H9 (cell line): ENCODE results near the gene MMD. TPM values are rescaled to one million over a fixed set of nuclear protein-coding genes. Genes with fewer than 3 reads are reported as not detected.

Source experiments
- DNase-seq: peaks from one replicate; pipeline ENCODE4 v3.0.0-alpha.2; 2017
- H2AFZ ChIP-seq: one replicate; pipeline ENCODE4 v1.6.1; 2013; ENCODE audit warnings: mild to moderate bottlenecking, low read length, control low read depth, moderate library complexity
- H2AK5ac ChIP-seq: 2 replicates; pipeline ENCODE4 v1.6.1; 2013; ENCODE audit warnings: low read length, control low read depth, mixed read lengths; ENCODE audit not compliant: insufficient read length
- H2BK120ac ChIP-seq: one replicate; pipeline ENCODE4 v1.6.1; 2013; ENCODE audit warnings: low read depth, mild to moderate bottlenecking, low read length, control low read depth, inconsistent platforms; ENCODE audit not compliant: poor library complexity, severe bottlenecking
- H2BK12ac ChIP-seq: 2 replicates; pipeline ENCODE4 v1.6.1; 2013; ENCODE audit warnings: low read length, control low read depth, mixed read lengths, low read depth; ENCODE audit not compliant: insufficient read length
- H2BK15ac ChIP-seq: 2 replicates; pipeline ENCODE4 v1.6.1; 2013; ENCODE audit warnings: low read depth, low read length, control low read depth
- H2BK20ac ChIP-seq: one replicate; pipeline ENCODE4 v1.6.1; 2013; ENCODE audit warnings: low read depth, mild to moderate bottlenecking, low read length, control low read depth, inconsistent platforms; ENCODE audit not compliant: poor library complexity, severe bottlenecking
- H2BK5ac ChIP-seq: 2 replicates; pipeline ENCODE4 v1.6.1; 2013; ENCODE audit warnings: low read length, control low read depth, mixed read lengths; ENCODE audit not compliant: insufficient read length
- H3K14ac ChIP-seq: 2 replicates; pipeline ENCODE4 v1.6.1; 2013; ENCODE audit warnings: low read length, control low read depth; ENCODE audit not compliant: insufficient read depth
- H3K18ac ChIP-seq: 2 replicates; pipeline ENCODE4 v1.6.1; 2013; ENCODE audit warnings: low read depth, mild to moderate bottlenecking, mixed read lengths, low read length, control low read depth; ENCODE audit not compliant: insufficient read length
- H3K23ac ChIP-seq: 2 replicates; pipeline ENCODE4 v1.6.1; 2013; ENCODE audit warnings: low read length, control low read depth, mixed read lengths, low read depth; ENCODE audit not compliant: insufficient read length
- H3K23me2 ChIP-seq: 2 replicates; pipeline ENCODE4 v1.6.1; 2013; ENCODE audit warnings: low read depth, mild to moderate bottlenecking, mixed read lengths, low read length, control low read depth; ENCODE audit not compliant: insufficient read length, poor library complexity, severe bottlenecking
- H3K27ac ChIP-seq: 2 replicates; pipeline ENCODE4 v1.5.1; 2013; ENCODE audit warnings: low read length, control low read depth, mixed read lengths, low read depth; ENCODE audit not compliant: insufficient read length
- H3K27me3 ChIP-seq: 2 replicates; pipeline ENCODE4 v1.6.1; 2013; ENCODE audit warnings: low read length, control low read depth, inconsistent platforms; ENCODE audit not compliant: insufficient read depth
- H3K4ac ChIP-seq: 2 replicates; pipeline ENCODE4 v1.6.1; 2013; ENCODE audit warnings: low read depth, mild to moderate bottlenecking, control low read depth, inconsistent platforms, low read length, moderate library complexity
- H3K4me1 ChIP-seq: 2 replicates; pipeline ENCODE4 v1.6.1; 2013; ENCODE audit warnings: low read length, control low read depth, inconsistent platforms; ENCODE audit not compliant: insufficient read depth
- H3K4me2 ChIP-seq: 2 replicates; pipeline ENCODE4 v1.6.1; 2013; ENCODE audit warnings: low read length, control low read depth, mixed read lengths; ENCODE audit not compliant: insufficient read length, insufficient read depth
- H3K56ac ChIP-seq: 2 replicates; pipeline ENCODE4 v1.6.1; 2013; ENCODE audit warnings: low read depth, mild to moderate bottlenecking, mixed read lengths, low read length, control low read depth; ENCODE audit not compliant: insufficient read length
- H3K79me1 ChIP-seq: 2 replicates; pipeline ENCODE4 v1.6.1; 2013; ENCODE audit warnings: low read depth, mild to moderate bottlenecking, moderate library complexity, low read length, control low read depth, inconsistent platforms; ENCODE audit not compliant: insufficient read depth, poor library complexity, severe bottlenecking
- H3K79me2 ChIP-seq: 2 replicates; pipeline ENCODE4 v1.6.1; 2013; ENCODE audit warnings: low read length, control low read depth, inconsistent platforms; ENCODE audit not compliant: insufficient read depth
- H3K9ac ChIP-seq: 2 replicates; pipeline ENCODE4 v1.6.1; 2013; ENCODE audit warnings: low read length, control low read depth, mixed read lengths; ENCODE audit not compliant: insufficient read length; ENCODE audit errors: extremely low read depth
- H3K9me3 ChIP-seq: one replicate; pipeline ENCODE4 v1.6.1; 2013; ENCODE audit warnings: low read depth, low read length, inconsistent platforms; ENCODE audit not compliant: control insufficient read depth
- H3T11ph ChIP-seq: one replicate; pipeline ENCODE4 v1.6.1; 2013; ENCODE audit warnings: mild to moderate bottlenecking, low read length, control low read depth, inconsistent platforms
- H4K20me1 ChIP-seq: one replicate; pipeline ENCODE4 v1.6.1; 2013; ENCODE audit not compliant: control insufficient read depth, insufficient read length, insufficient read depth
- H4K5ac ChIP-seq: 2 replicates; pipeline ENCODE4 v1.6.1; 2013; ENCODE audit warnings: low read depth, mild to moderate bottlenecking, mixed read lengths, low read length, control low read depth; ENCODE audit not compliant: insufficient read length
- H4K8ac ChIP-seq: replicated peaks from 2 replicates; pipeline ENCODE4 v1.6.1; 2013; ENCODE audit warnings: low read length, control low read depth, mixed read lengths, low read depth; ENCODE audit not compliant: insufficient read length
- H4K91ac ChIP-seq: 2 replicates; pipeline ENCODE4 v1.6.1; 2013; ENCODE audit warnings: low read depth, mild to moderate bottlenecking, moderate library complexity, mixed read lengths, low read length, control low read depth; ENCODE audit not compliant: insufficient read length
- H3K27ac Mint-ChIP-seq, 3 experiments: 2 replicates in 2 of 3; 3 replicates in 1 of 3; pipeline ENCODE4 v1.8.0; 2020 to 2021; ENCODE audit warnings: mixed read lengths in 3 of 3, mild to moderate bottlenecking in 1 of 3, moderate library complexity in 1 of 3
- H3K27me3 Mint-ChIP-seq: 2 replicates; pipeline ENCODE4 v1.8.0; 2021; ENCODE audit warnings: low read depth, mild to moderate bottlenecking, moderate library complexity, mixed read lengths
- H3K36me3 Mint-ChIP-seq, 3 experiments: 2 replicates in 2 of 3; 3 replicates in 1 of 3; pipeline ENCODE4 v1.8.0; 2020 to 2021; ENCODE audit warnings: low read depth in 3 of 3, mixed read lengths in 3 of 3; ENCODE audit not compliant: insufficient read depth in 1 of 3
- H3K4me1 Mint-ChIP-seq, 2 experiments: 2 replicates each; pipeline ENCODE4 v1.8.0; 2020; ENCODE audit warnings: mixed read lengths in 2 of 2
- H3K4me3 Mint-ChIP-seq, 2 experiments: 2 replicates in 1 of 2; 3 replicates in 1 of 2; pipeline ENCODE4 v1.8.0; 2020 to 2021; ENCODE audit warnings: mild to moderate bottlenecking in 2 of 2, mixed read lengths in 2 of 2, moderate library complexity in 1 of 2
- H3K9me3 Mint-ChIP-seq, 2 experiments: 2 replicates in 1 of 2; 3 replicates in 1 of 2; pipeline ENCODE4 v1.8.0; 2020; ENCODE audit warnings: mild to moderate bottlenecking in 2 of 2, mixed read lengths in 2 of 2, moderate library complexity in 1 of 2
- CTCF ChIP-seq: fragments of 200-600 bp; sonication (generic); conservative IDR thresholded peaks from 3 replicates; pipeline ENCODE4 v1.8.0; 2021; ENCODE audit warnings: antibody characterized with exemption, mild to moderate bottlenecking
- WGBS: extraction: QIAGEN DNeasy Blood & Tissue Kit; methylation state at CpG from one replicate; pipeline ENCODE4 v1.1.7; 2013; ENCODE audit warnings: missing lambda C conversion rate, low lambda C conversion rate, mixed read lengths; ENCODE audit not compliant: insufficient read length; ENCODE audit errors: extremely low coverage; 5-methylcytosine and 5-hydroxymethylcytosine counted together
- total RNA-seq: library from RNA; stranded (reverse); gene quantifications from 2 replicates; pipeline ENCODE4 v1.2.1, GENCODE V29; 2021

The MMD gene
- total RNA-seq, 1 experiment from 2014 or later: 24.0 TPM

GRCh38 chr17:55342800-55343585 is 78.6 kb downstream of the MMD start:
- Histone ChIP-seq H3K79me1 (no peaks in the 10 kb centered on the region), H2BK120ac (no peak overlapping the region), H2BK5ac (no peak overlapping the region), H4K20me1 (no peaks in the 10 kb centered on the region), H3K18ac (no peak overlapping the region), H2AK5ac (no peak overlapping the region), H2BK12ac (no peak overlapping the region), H3K4ac (no peak overlapping the region), H4K91ac (no peak overlapping the region), H3K79me2 (no peaks in the 10 kb centered on the region), H3K9ac (no peak overlapping the region), H3K27me3 (no peaks in the 10 kb centered on the region), H3K9me3 (no peaks in the 10 kb centered on the region), H3T11ph (no peak overlapping the region), H2BK15ac (no peak overlapping the region), H3K4me1 (no peaks in the 10 kb centered on the region), H3K23ac (no peak overlapping the region), H3K27ac (no peak overlapping the region), H3K14ac (no peak overlapping the region), H4K5ac (no peak overlapping the region), H3K23me2 (no peaks in the 10 kb centered on the region), H2BK20ac (no peak overlapping the region), H3K56ac (no peak overlapping the region), H2AFZ (no peak overlapping the region), H4K8ac (no peak overlapping the region), H3K4me2 (no peak overlapping the region)
- Mint-ChIP-seq H3K36me3 (peaks cover 0 to 9% (median 4%) of the 10 kb centered on the region in 3 experiments), H3K9me3 (peaks cover 7 to 8% of the 10 kb centered on the region in 2 experiments; a peak in 4 of 5 replicates), H3K27ac (no peak overlapping the region), H3K27me3 (peaks cover 3% of the 10 kb centered on the region; the same call in 1 of the 2 replicates), H3K4me1 (no peaks in the 10 kb centered on the region), H3K4me3 (no peak overlapping the region)
- no peak for DNase-seq
- no CpG with 5 or more reads among the region's 6 CpGs for WGBS
- TF ChIP-seq CTCF: no peak

Other genes starting within 250 kb of the MMD start
- 0.17 and 0.44 TPM in 2 replicates for gene HLF, start 156.9 kb downstream of the MMD start, total RNA-seq
- gene SMIM36, start 89.6 kb upstream of the MMD start, total RNA-seq: not detected in 2 replicates